ENCODE measurements around the gene SH3BGRL2. TPM values are rescaled to one million over a fixed set of nuclear protein-coding genes. Genes with fewer than 3 reads are reported as not detected.

Gene SH3BGRL2
- total RNA-seq, 1 experiment from 2014 or later: 11.8 TPM

- Mint-ChIP-seq H3K4me1 (peaks cover 3 to 5% of the 10 kb centered on the region in 2 experiments; a peak in 3 of 4 replicates), H3K27ac (no peak overlapping the region), H3K36me3 (ENCODE audit: insufficient read depth in 1 of 3, low read depth in 3 of 3) (no peaks in the 10 kb centered on the region), H3K4me3 (no peak overlapping the region), H3K27me3 (ENCODE audit: low read depth) (no peaks in the 10 kb centered on the region), H3K9me3 (no peaks in the 10 kb centered on the region)
- Histone ChIP-seq H3K9ac (ENCODE audit: extremely low read depth, insufficient read length, low read length) (no peak overlapping the region), H2AFZ (ENCODE audit: low read length) (no peak overlapping the region), H2BK120ac (ENCODE audit: low read depth, low read length, poor library complexity, severe bottlenecking) (no peak overlapping the region), H2BK5ac (ENCODE audit: insufficient read length, low read length) (no peak overlapping the region), H4K5ac (ENCODE audit: insufficient read length, low read depth, low read length) (no peak overlapping the region), H3K79me1 (ENCODE audit: insufficient read depth, low read depth, low read length, poor library complexity, severe bottlenecking) (no peaks in the 10 kb centered on the region), H3K56ac (ENCODE audit: insufficient read length, low read depth, low read length) (no peak overlapping the region), H3K18ac (ENCODE audit: insufficient read length, low read depth, low read length) (no peak overlapping the region), H2BK15ac (ENCODE audit: low read depth, low read length) (no peak overlapping the region), H3K9me3 (ENCODE audit: control insufficient read depth, low read depth, low read length) (no peaks in the 10 kb centered on the region), H4K20me1 (ENCODE audit: control insufficient read depth, insufficient read depth, insufficient read length) (no peaks in the 10 kb centered on the region), H2AK5ac (ENCODE audit: insufficient read length, low read length) (no peak overlapping the region), H3K4me1 (ENCODE audit: insufficient read depth, low read length) (no peaks in the 10 kb centered on the region), H3K4ac (ENCODE audit: low read depth, low read length) (no peak overlapping the region), H3K23me2 (ENCODE audit: insufficient read length, low read depth, low read length, poor library complexity, severe bottlenecking) (no peaks in the 10 kb centered on the region), H3K27me3 (ENCODE audit: insufficient read depth, low read length) (no peaks in the 10 kb centered on the region), H3K27ac (ENCODE audit: insufficient read length, low read depth, low read length) (no peak overlapping the region), H2BK12ac (ENCODE audit: insufficient read length, low read depth, low read length) (no peak overlapping the region), H4K91ac (ENCODE audit: insufficient read length, low read depth, low read length) (no peak overlapping the region), H3K79me2 (ENCODE audit: insufficient read depth, low read length) (no peaks in the 10 kb centered on the region), H4K8ac (replicated peaks; ENCODE audit: insufficient read length, low read depth, low read length) (no peak overlapping the region), H2BK20ac (ENCODE audit: low read depth, low read length, poor library complexity, severe bottlenecking) (no peak overlapping the region), H3T11ph (ENCODE audit: low read length) (no peak overlapping the region), H3K23ac (ENCODE audit: insufficient read length, low read depth, low read length) (no peak overlapping the region), H3K14ac (ENCODE audit: insufficient read depth, low read length) (no peak overlapping the region), H3K4me2 (ENCODE audit: insufficient read depth, insufficient read length, low read length) (no peak overlapping the region)
- TF ChIP-seq CTCF (conservative IDR thresholded peaks at IDR 0.05): no peak
- no peak for DNase-seq
- no CpG with 5 or more reads among the region's 2 CpGs for WGBS (ENCODE audit: extremely low coverage, insufficient read length, low lambda C conversion rate)
Measured at GRCh38 chr6:79612918-79613317, 18.2 kb upstream of the SH3BGRL2 start.

Measured in H9 (cell line).